ENCODE data around the gene PEAK1.
A peak's percentile ranks its signal among the peaks of the same experiment; 100 is the strongest.

The PEAK1 gene

DNA sequence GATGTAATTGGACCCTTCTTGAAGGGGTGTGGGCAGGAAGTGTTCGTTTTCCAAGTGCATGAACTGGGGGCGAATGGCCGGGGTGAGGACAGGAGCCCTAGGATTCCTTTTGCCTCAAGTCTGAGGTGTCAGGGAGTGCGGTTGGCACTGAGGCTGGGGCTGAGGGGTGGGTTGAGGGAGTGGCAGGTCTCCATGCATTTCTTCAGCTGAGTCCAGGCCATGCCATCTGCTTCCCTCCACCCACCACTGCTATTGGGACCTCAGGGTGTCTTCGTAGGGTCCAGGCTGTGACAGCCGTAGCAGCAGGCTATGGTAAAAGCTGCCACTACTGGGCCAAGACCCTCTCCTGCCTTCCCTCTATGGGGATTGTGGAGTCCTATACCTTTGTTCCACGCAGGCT, 323.4 kb downstream of the PEAK1 start:
- Histone ChIP-seq H3K4me3 (ENCODE audit: low read length) (no peak overlapping the region), H3K4me2 (ENCODE audit: low read length) (no peak overlapping the region), H3K79me1 (ENCODE audit: low read length) (no peaks in the 10 kb centered on the region), H3K9ac (ENCODE audit: low read length) (no peak overlapping the region), H3K4me1 (ENCODE audit: control insufficient read depth, low read depth, low read length) (no peaks in the 10 kb centered on the region), H4K8ac (ENCODE audit: low read depth, low read length) (no peak overlapping the region), H2BK15ac (replicated peaks; ENCODE audit: low read depth) (no peak overlapping the region), H3K36me3 (ENCODE audit: control insufficient read depth, insufficient read depth, low read length) (no peaks in the 10 kb centered on the region), H3K79me2 (ENCODE audit: control insufficient read depth, insufficient read depth, low read length) (no peaks in the 10 kb centered on the region), H2BK5ac (ENCODE audit: low read length) (no peak overlapping the region), H3K56ac (ENCODE audit: low read length) (no peak overlapping the region), H3K27me3 (ENCODE audit: insufficient read depth, low read length, poor library complexity) (no peaks in the 10 kb centered on the region), H3K27ac (ENCODE audit: low read depth, low read length) (no peak overlapping the region), H2BK120ac (ENCODE audit: low read depth, low read length) (no peak overlapping the region), H3K18ac (ENCODE audit: low read length) (no peak overlapping the region), H3K4ac (ENCODE audit: low read depth, low read length) (no peak overlapping the region), H3K23ac (ENCODE audit: low read length) (no peak overlapping the region), H4K5ac (ENCODE audit: low read length) (no peak overlapping the region), H2AK5ac (ENCODE audit: low read length) (no peak overlapping the region)
- no CpG with 5 or more reads among the region's 7 CpGs for WGBS (ENCODE audit: extremely low coverage, insufficient coverage, low lambda C conversion rate)
- no peak for DNase-seq

DNA sequence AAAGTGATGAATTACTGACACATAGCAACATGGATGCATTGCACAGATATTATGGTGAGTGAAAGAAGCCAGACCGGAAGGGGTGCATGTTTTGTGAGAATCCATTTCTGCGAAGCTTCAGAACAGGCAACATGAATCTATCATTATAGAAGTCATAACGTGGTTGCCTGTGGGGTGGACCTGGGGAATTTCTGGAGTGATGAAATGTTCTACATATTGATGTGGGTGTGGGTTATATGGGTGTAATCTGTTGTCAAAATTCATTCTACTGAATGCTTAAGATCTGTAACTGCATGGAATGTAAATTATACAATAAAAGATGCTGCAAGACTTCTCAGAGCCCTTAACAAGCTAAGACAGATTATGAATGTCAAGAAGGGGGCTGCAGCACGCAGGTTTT, 323.8 kb downstream of the PEAK1 start:
- no peak for DNase-seq
- Histone ChIP-seq H3K4me2 (ENCODE audit: low read length) (no peak overlapping the region), H3K9ac (ENCODE audit: low read length) (no peak overlapping the region), H2BK120ac (ENCODE audit: low read depth, low read length) (no peak overlapping the region), H3K4me1 (ENCODE audit: control insufficient read depth, low read depth, low read length) (no peaks in the 10 kb centered on the region), H3K79me1 (ENCODE audit: low read length) (no peaks in the 10 kb centered on the region), H3K4ac (ENCODE audit: low read depth, low read length) (no peak overlapping the region), H2BK15ac (replicated peaks; ENCODE audit: low read depth) (no peak overlapping the region), H3K79me2 (ENCODE audit: control insufficient read depth, insufficient read depth, low read length) (no peaks in the 10 kb centered on the region), H3K56ac (ENCODE audit: low read length) (no peak overlapping the region), H3K18ac (ENCODE audit: low read length) (no peak overlapping the region), H3K23ac (ENCODE audit: low read length) (no peak overlapping the region), H3K27me3 (ENCODE audit: insufficient read depth, low read length, poor library complexity) (no peaks in the 10 kb centered on the region), H4K5ac (ENCODE audit: low read length) (no peak overlapping the region), H3K4me3 (ENCODE audit: low read length) (no peak overlapping the region), H2AK5ac (ENCODE audit: low read length) (no peak overlapping the region), H3K27ac (ENCODE audit: low read depth, low read length) (no peak overlapping the region), H3K36me3 (ENCODE audit: control insufficient read depth, insufficient read depth, low read length) (no peaks in the 10 kb centered on the region), H2BK5ac (ENCODE audit: low read length) (no peak overlapping the region), H4K8ac (ENCODE audit: low read depth, low read length) (no peak overlapping the region)
- WGBS (ENCODE audit: extremely low coverage, insufficient coverage, low lambda C conversion rate) = no CpG with 5 or more reads among the region's 4 CpGs

DNA sequence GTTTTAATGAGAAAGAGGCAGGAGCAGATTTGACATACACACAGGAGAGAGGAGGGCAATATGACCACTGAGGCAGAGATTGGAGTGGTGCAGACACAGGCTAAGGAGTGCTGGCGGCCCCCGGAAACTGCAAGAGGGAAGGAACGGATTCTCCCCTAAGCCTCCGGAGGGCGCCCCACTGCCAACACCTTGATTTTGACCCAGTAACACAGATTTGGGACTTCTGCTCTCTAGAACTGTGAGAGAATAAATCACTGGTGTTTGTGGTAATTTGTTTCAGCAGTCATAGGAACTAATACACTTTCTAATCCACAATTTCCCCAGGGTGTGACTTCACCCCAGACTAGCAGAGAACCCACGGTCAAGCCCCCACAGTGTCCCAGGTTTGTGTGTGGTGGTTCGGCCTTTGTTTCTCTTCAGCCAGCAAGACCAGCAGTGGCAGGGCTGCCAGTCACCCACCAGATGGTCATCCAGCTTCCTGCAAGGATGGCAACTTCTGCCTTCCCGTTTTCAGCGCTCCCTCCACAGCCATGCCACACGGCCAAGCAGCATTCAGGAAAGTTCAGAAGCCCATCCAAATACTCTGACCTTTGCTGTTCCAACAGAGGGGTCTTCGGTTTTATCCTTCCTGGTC, 325.4 kb downstream of the PEAK1 start:
- Histone ChIP-seq H3K79me1 (ENCODE audit: low read length) (no peaks in the 10 kb centered on the region), H3K4me3 (ENCODE audit: low read length) (no peak overlapping the region), H2BK15ac (replicated peaks; ENCODE audit: low read depth) (no peak overlapping the region), H3K27ac (ENCODE audit: low read depth, low read length) (no peak overlapping the region), H3K4ac (ENCODE audit: low read depth, low read length) (no peak overlapping the region), H3K79me2 (ENCODE audit: control insufficient read depth, insufficient read depth, low read length) (no peaks in the 10 kb centered on the region), H3K4me2 (ENCODE audit: low read length) (no peak overlapping the region), H3K18ac (ENCODE audit: low read length) (no peak overlapping the region), H4K8ac (ENCODE audit: low read depth, low read length) (no peak overlapping the region), H2BK120ac (ENCODE audit: low read depth, low read length) (no peak overlapping the region), H3K4me1 (ENCODE audit: control insufficient read depth, low read depth, low read length) (no peaks in the 10 kb centered on the region), H2AK5ac (ENCODE audit: low read length) (no peak overlapping the region), H3K23ac (ENCODE audit: low read length) (no peak overlapping the region), H3K9ac (ENCODE audit: low read length) (no peak overlapping the region), H3K27me3 (ENCODE audit: insufficient read depth, low read length, poor library complexity) (no peaks in the 10 kb centered on the region), H4K5ac (ENCODE audit: low read length) (no peak overlapping the region), H3K36me3 (ENCODE audit: control insufficient read depth, insufficient read depth, low read length) (no peaks in the 10 kb centered on the region), H3K56ac (ENCODE audit: low read length) (no peak overlapping the region), H2BK5ac (ENCODE audit: low read length) (no peak overlapping the region)
- DNase-seq = peak; percentile 20
- WGBS (ENCODE audit: extremely low coverage, insufficient coverage, low lambda C conversion rate) = no CpG with 5 or more reads among the region's 11 CpGs

DNA sequence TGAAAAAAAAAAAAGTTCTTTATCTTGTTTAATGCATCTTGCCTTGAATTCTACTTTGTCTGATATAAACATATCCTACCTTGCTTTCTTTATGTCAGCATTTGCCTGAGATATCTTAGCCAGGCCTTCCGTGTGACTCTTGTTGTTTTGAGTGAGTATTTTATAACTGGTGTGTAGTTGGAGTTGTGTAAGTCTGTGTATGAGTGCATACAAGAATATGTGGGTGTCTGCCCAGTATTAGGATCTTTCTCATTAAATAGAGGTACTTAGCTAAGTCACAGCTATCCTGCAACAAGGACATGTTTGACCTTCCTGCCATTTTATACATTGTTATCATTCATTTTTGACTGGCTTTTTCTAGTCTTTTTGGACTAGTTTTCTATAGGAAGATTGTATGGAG, 326.5 kb downstream of the PEAK1 start:
- no peak overlapping the region for H2BK15ac ChIP-seq (replicated peaks; ENCODE audit: low read depth)
- no peak overlapping the region for H3K4me3 ChIP-seq (ENCODE audit: low read length)
- H2BK120ac ChIP-seq (ENCODE audit: low read depth, low read length) = no peak overlapping the region
- H4K8ac ChIP-seq (ENCODE audit: low read depth, low read length) = no peak overlapping the region
- no CpG with 5 or more reads among the region's 1 CpG for WGBS (ENCODE audit: extremely low coverage, insufficient coverage, low lambda C conversion rate)
- H3K79me1 ChIP-seq (ENCODE audit: low read length) = no peaks in the 10 kb centered on the region
- H3K4me2 ChIP-seq (ENCODE audit: low read length) = no peak overlapping the region
- H3K27ac ChIP-seq (ENCODE audit: low read depth, low read length) = no peak overlapping the region
- no peaks in the 10 kb centered on the region for H3K4me1 ChIP-seq (ENCODE audit: control insufficient read depth, low read depth, low read length)
- H2BK5ac ChIP-seq (ENCODE audit: low read length) = no peak overlapping the region
- no peaks in the 10 kb centered on the region for H3K36me3 ChIP-seq (ENCODE audit: control insufficient read depth, insufficient read depth, low read length)
- H3K56ac ChIP-seq (ENCODE audit: low read length) = no peak overlapping the region
- H3K18ac ChIP-seq (ENCODE audit: low read length) = no peak overlapping the region
- H3K9ac ChIP-seq (ENCODE audit: low read length) = no peak overlapping the region
- H3K23ac ChIP-seq (ENCODE audit: low read length) = no peak overlapping the region
- H3K27me3 ChIP-seq (ENCODE audit: insufficient read depth, low read length, poor library complexity) = no peaks in the 10 kb centered on the region
- H3K4ac ChIP-seq (ENCODE audit: low read depth, low read length) = no peak overlapping the region
- no peaks in the 10 kb centered on the region for H3K79me2 ChIP-seq (ENCODE audit: control insufficient read depth, insufficient read depth, low read length)
- H2AK5ac ChIP-seq (ENCODE audit: low read length) = no peak overlapping the region
- no peak for DNase-seq
- no peak overlapping the region for H4K5ac ChIP-seq (ENCODE audit: low read length)

DNA sequence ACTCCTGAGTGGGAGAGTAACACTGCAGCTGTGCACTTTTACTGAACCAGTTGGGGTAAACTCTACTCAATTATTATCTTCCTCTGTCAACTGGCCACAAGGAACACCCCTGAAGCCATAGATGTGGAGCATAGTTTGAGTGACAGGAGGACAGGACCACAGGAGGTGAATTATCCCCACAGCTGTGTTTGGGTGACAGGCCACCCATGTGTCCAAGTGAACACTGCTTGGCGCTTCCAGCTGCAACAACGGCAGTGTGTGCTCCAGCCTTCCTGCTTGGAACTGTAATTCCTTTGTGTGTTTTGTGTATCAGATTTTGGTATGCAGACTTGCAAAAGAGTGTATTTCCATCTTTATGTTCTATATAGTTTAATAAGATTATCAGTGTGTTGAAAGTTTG, 328.8 kb downstream of the PEAK1 start:
- Histone ChIP-seq H3K27me3 (ENCODE audit: insufficient read depth, low read length, poor library complexity) (no peaks in the 10 kb centered on the region), H3K36me3 (ENCODE audit: control insufficient read depth, insufficient read depth, low read length) (no peaks in the 10 kb centered on the region), H3K4me3 (ENCODE audit: low read length) (no peak overlapping the region), H3K9ac (ENCODE audit: low read length) (no peak overlapping the region), H3K18ac (ENCODE audit: low read length) (no peak overlapping the region), H3K79me1 (ENCODE audit: low read length) (no peaks in the 10 kb centered on the region), H3K4me1 (ENCODE audit: control insufficient read depth, low read depth, low read length) (no peaks in the 10 kb centered on the region), H2BK15ac (replicated peaks; ENCODE audit: low read depth) (no peak overlapping the region), H2BK5ac (ENCODE audit: low read length) (no peak overlapping the region), H3K23ac (ENCODE audit: low read length) (no peak overlapping the region), H3K4me2 (ENCODE audit: low read length) (no peak overlapping the region), H4K8ac (ENCODE audit: low read depth, low read length) (no peak overlapping the region), H4K5ac (ENCODE audit: low read length) (no peak overlapping the region), H3K79me2 (ENCODE audit: control insufficient read depth, insufficient read depth, low read length) (no peaks in the 10 kb centered on the region), H2AK5ac (ENCODE audit: low read length) (no peak overlapping the region), H3K27ac (ENCODE audit: low read depth, low read length) (no peak overlapping the region), H3K56ac (ENCODE audit: low read length) (no peak overlapping the region), H2BK120ac (ENCODE audit: low read depth, low read length) (no peak overlapping the region), H3K4ac (ENCODE audit: low read depth, low read length) (no peak overlapping the region)
- WGBS (ENCODE audit: extremely low coverage, insufficient coverage, low lambda C conversion rate) = no CpG with 5 or more reads among the region's 2 CpGs
- DNase-seq = no peak

DNA sequence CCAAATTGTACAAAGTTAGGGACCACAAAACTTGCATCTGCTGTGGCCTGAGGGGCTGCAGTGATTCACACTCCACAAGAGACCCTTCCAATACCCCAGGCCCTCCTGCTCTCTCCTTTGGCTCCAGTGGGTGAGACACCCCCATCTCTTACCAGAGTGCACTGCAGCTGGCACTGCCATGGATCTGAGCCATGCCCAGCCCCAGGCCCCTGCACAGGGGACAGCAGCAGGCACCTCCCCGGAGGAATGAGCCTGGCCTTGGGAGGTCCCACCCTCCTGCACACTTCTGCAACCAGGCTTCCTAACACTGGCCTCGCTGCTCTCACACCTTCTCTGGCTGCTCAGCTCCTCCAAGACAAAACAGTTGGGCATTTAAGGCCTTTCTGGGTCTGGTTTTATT, 332.7 kb downstream of the PEAK1 start:
- no peak overlapping the region for H3K56ac ChIP-seq (ENCODE audit: low read length)
- H4K8ac ChIP-seq (ENCODE audit: low read depth, low read length) = no peak overlapping the region
- no peak overlapping the region for H3K4me2 ChIP-seq (ENCODE audit: low read length)
- no peak overlapping the region for H2BK120ac ChIP-seq (ENCODE audit: low read depth, low read length)
- no peak overlapping the region for H3K27ac ChIP-seq (ENCODE audit: low read depth, low read length)
- H2BK5ac ChIP-seq (ENCODE audit: low read length) = no peak overlapping the region
- no peak overlapping the region for H3K9ac ChIP-seq (ENCODE audit: low read length)
- H3K36me3 ChIP-seq (ENCODE audit: control insufficient read depth, insufficient read depth, low read length) = no peaks in the 10 kb centered on the region
- no peaks in the 10 kb centered on the region for H3K79me1 ChIP-seq (ENCODE audit: low read length)
- H2BK15ac ChIP-seq (replicated peaks; ENCODE audit: low read depth) = no peak overlapping the region
- WGBS (ENCODE audit: extremely low coverage, insufficient coverage, low lambda C conversion rate) = no CpG with 5 or more reads among the region's 2 CpGs
- H3K23ac ChIP-seq (ENCODE audit: low read length) = no peak overlapping the region
- DNase-seq = no peak
- no peak overlapping the region for H3K4ac ChIP-seq (ENCODE audit: low read depth, low read length)
- H3K4me3 ChIP-seq (ENCODE audit: low read length) = no peak overlapping the region
- no peak overlapping the region for H2AK5ac ChIP-seq (ENCODE audit: low read length)
- no peak overlapping the region for H4K5ac ChIP-seq (ENCODE audit: low read length)
- H3K18ac ChIP-seq (ENCODE audit: low read length) = no peak overlapping the region
- H3K4me1 ChIP-seq (ENCODE audit: control insufficient read depth, low read depth, low read length) = no peaks in the 10 kb centered on the region
- H3K79me2 ChIP-seq (ENCODE audit: control insufficient read depth, insufficient read depth, low read length) = no peaks in the 10 kb centered on the region
- H3K27me3 ChIP-seq (ENCODE audit: insufficient read depth, low read length, poor library complexity) = no peaks in the 10 kb centered on the region

Measured in mesendoderm (in vitro differentiated cells).